ENCODE data around the gene TMEM97.

GRCh38 chr17:28333083-28333746 is 14.2 kb downstream of the TMEM97 start:
- TF ChIP-seq ZFP30 (CRISPR knock-in tag; IDR thresholded peaks at IDR 0.05) = no peak
- no peak for TF ChIP-seq CREB5 (CRISPR knock-in tag; IDR thresholded peaks at IDR 0.05; ENCODE audit: low read depth)
- TF ChIP-seq ESRRG (CRISPR knock-in tag; IDR thresholded peaks at IDR 0.05) = no peak
- no peak for TF ChIP-seq TSHZ2 (CRISPR knock-in tag; IDR thresholded peaks at IDR 0.05)
- TF ChIP-seq ZNF70 (CRISPR knock-in tag; IDR thresholded peaks at IDR 0.05) = no peak

Measured in SK-N-SH treated with all-trans-retinoic acid at 6 μM for 48 hours (cell line).